KMS-11 (cell line): ENCODE data around the gene CCDC122.

Experiments
- H2AFZ ChIP-seq: fragments of 200-600 bp; sonication (generic); 2 replicates; pipeline ENCODE4 v1.6.1; 2016; ENCODE audit warnings: antibody characterized with exemption, mixed run types, low read depth
- H3K27ac ChIP-seq: fragments of 200-600 bp; sonication (generic); 2 replicates; pipeline ENCODE4 v1.6.1; 2016; ENCODE audit warnings: mild to moderate bottlenecking, mixed run types
- H3K27me3 ChIP-seq: fragments of 200-600 bp; sonication (generic); 2 replicates; pipeline ENCODE4 v1.6.1; 2017; ENCODE audit warnings: mild to moderate bottlenecking, low read depth, mixed run types, moderate library complexity; ENCODE audit not compliant: insufficient read depth
- H3K36me3 ChIP-seq: fragments of 200-600 bp; sonication (generic); 2 replicates; pipeline ENCODE4 v1.6.1; 2017; ENCODE audit warnings: mild to moderate bottlenecking, mixed run types; ENCODE audit not compliant: insufficient read depth
- H3K4me1 ChIP-seq: fragments of 200-600 bp; sonication (generic); 2 replicates; pipeline ENCODE4 v1.6.1; 2016; ENCODE audit warnings: mild to moderate bottlenecking, low read depth, mixed run types; ENCODE audit not compliant: poor library complexity, severe bottlenecking
- H3K4me2 ChIP-seq: fragments of 200-600 bp; sonication (generic); 2 replicates; pipeline ENCODE4 v1.7.0; 2016; ENCODE audit warnings: mild to moderate bottlenecking, mixed run types
- H3K4me3 ChIP-seq: fragments of 200-600 bp; sonication (generic); IDR thresholded peaks from 2 replicates; pipeline ENCODE4 v1.6.1; 2017; ENCODE audit warnings: low read depth, low read length, mixed read lengths; ENCODE audit not compliant: insufficient read depth
- H3K79me2 ChIP-seq: fragments of 200-600 bp; sonication (generic); 2 replicates; pipeline ENCODE4 v1.6.1; 2016; ENCODE audit warnings: low read depth, mixed run types; ENCODE audit not compliant: insufficient read depth
- H3K9ac ChIP-seq: fragments of 200-600 bp; sonication (generic); 2 replicates; pipeline ENCODE4 v1.6.1; 2016; ENCODE audit warnings: mild to moderate bottlenecking, mixed run types
- H4K20me1 ChIP-seq: fragments of 200-600 bp; sonication (generic); 2 replicates; pipeline ENCODE4 v1.6.1; 2016; ENCODE audit warnings: mild to moderate bottlenecking, mixed run types; ENCODE audit not compliant: insufficient read depth
- TF ChIP-seq, protein P1 (sequence below): fragments of 200-600 bp; sonication (generic); conservative IDR thresholded peaks from 2 replicates; pipeline ENCODE4 v1.6.1; 2017; ENCODE audit warnings: low read depth, mild to moderate bottlenecking, antibody characterized with exemption, low read length, moderate library complexity, mixed read lengths

The CCDC122 gene

DNA sequence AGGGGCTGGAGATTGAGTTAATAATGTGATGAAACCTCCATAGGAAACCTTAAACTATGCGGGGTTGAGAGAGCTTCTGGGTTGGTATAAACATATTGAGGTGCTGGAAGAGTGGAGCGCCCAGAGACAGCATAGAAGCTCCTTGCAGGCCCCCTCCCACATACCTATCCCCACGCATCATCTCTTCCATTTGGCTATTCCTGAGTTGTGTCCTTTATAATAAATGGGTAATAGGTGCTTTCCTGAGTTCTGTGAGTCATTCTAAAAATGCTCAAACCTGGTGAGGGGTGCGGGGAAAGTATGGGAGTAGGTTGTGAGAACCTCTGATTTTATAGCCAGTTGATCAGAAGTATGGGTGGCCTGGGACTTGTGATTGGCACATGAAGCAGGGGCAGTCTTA is 14.6 kb downstream of the CCDC122 start:
- Histone ChIP-seq H3K27me3 (no peaks in the 10 kb centered on the region), H3K4me3 (no peak overlapping the region), H3K79me2 (no peaks in the 10 kb centered on the region), H2AFZ (no peak overlapping the region), H3K36me3 (no peaks in the 10 kb centered on the region), H4K20me1 (no peaks in the 10 kb centered on the region), H3K9ac (no peak overlapping the region), H3K4me1 (no peaks in the 10 kb centered on the region), H3K27ac (no peak overlapping the region), H3K4me2 (no peak overlapping the region)
- TF ChIP-seq, protein P1, sequence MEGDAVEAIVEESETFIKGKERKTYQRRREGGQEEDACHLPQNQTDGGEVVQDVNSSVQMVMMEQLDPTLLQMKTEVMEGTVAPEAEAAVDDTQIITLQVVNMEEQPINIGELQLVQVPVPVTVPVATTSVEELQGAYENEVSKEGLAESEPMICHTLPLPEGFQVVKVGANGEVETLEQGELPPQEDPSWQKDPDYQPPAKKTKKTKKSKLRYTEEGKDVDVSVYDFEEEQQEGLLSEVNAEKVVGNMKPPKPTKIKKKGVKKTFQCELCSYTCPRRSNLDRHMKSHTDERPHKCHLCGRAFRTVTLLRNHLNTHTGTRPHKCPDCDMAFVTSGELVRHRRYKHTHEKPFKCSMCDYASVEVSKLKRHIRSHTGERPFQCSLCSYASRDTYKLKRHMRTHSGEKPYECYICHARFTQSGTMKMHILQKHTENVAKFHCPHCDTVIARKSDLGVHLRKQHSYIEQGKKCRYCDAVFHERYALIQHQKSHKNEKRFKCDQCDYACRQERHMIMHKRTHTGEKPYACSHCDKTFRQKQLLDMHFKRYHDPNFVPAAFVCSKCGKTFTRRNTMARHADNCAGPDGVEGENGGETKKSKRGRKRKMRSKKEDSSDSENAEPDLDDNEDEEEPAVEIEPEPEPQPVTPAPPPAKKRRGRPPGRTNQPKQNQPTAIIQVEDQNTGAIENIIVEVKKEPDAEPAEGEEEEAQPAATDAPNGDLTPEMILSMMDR, result no peak

DNA sequence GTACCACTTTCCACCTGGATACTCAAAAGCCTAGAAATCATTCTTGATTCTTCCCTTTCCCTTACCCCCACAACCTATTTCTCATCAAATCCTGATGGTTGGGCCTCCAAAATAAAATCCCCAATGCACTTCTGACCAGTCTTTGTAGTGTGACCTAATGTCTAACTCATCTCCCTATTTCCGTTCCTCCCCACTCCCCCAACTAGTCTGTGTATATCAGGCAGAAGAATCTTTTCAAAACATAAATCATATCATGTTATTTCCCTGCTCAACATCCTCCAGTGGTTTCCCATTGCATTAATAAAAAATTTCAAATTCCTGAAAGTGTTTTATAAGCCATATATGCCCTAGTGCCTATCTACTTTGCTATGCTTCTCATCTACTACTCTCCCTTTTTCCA is 17.7 kb downstream of the CCDC122 start:
- Histone ChIP-seq H3K4me2 (no peak overlapping the region), H3K27ac (no peak overlapping the region), H4K20me1 (no peaks in the 10 kb centered on the region), H3K4me3 (no peak overlapping the region), H2AFZ (no peak overlapping the region), H3K79me2 (no peaks in the 10 kb centered on the region), H3K27me3 (no peaks in the 10 kb centered on the region), H3K9ac (no peak overlapping the region), H3K36me3 (no peaks in the 10 kb centered on the region), H3K4me1 (no peaks in the 10 kb centered on the region)
- TF ChIP-seq, protein P1, result no peak

DNA sequence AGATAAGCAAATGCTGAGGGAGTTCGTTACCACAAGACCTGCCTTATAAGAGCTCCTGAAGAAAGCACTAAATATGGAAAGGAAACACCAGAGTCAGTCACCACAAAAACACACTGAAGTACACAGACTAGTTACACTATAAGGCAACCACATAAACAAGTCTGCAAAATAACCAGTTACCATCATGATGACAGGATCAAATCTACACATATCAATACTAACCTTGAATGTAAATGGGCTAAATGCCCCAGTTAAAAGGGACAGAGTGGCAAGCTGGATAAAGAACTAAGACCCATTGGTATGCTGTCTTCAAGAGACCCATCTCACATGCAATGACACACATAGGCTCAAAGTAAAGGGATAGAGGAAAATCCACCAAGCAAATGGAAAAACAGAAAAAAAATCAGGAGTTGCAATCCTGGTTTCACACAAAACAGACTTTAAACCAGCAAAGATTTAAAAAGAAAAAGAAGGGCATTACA is 26.6 kb downstream of the CCDC122 start:
- TF ChIP-seq, protein P1, result no peak
- Histone ChIP-seq H3K79me2 (no peaks in the 10 kb centered on the region), H3K9ac (no peak overlapping the region)

DNA sequence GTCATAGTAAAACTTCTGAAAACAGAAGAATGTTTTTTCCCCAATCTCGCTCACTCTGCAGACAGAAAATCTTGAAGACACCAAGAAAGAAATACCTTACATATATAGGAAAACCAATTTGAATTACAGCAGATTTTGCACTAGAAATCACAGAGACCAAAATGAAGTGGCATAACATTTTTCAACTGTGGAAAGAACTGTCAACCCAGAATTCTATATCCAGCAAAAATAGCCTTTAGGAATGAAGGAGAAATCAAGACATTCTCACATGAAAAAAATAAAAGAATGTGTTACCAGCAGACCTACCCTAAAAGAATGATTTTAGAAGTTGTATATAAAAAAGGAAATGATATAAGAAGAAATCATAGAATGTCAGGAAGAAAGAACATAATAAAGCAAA is 28.7 kb downstream of the CCDC122 start:
- H3K79me2 ChIP-seq, result no peaks in the 10 kb centered on the region
- no peak overlapping the region for H3K4me2 ChIP-seq
- H4K20me1 ChIP-seq, result no peaks in the 10 kb centered on the region
- TF ChIP-seq, protein P1, result no peak
- H3K27me3 ChIP-seq, result no peaks in the 10 kb centered on the region
- no peak overlapping the region for H3K4me3 ChIP-seq
- no peaks in the 10 kb centered on the region for H3K4me1 ChIP-seq
- H2AFZ ChIP-seq, result no peak overlapping the region
- no peaks in the 10 kb centered on the region for H3K36me3 ChIP-seq
- H3K9ac ChIP-seq, result no peak overlapping the region
- H3K27ac ChIP-seq, result no peak overlapping the region

More for the DNA sequence above, 26.6 kb downstream of the CCDC122 start:
- Histone ChIP-seq H3K27ac (no peak overlapping the region), H3K36me3 (no peaks in the 10 kb centered on the region), H3K4me2 (no peak overlapping the region), H3K4me1 (no peaks in the 10 kb centered on the region), H3K4me3 (no peak overlapping the region), H3K27me3 (no peaks in the 10 kb centered on the region), H2AFZ (no peak overlapping the region), H4K20me1 (no peaks in the 10 kb centered on the region)
